ENCODE data around the gene PTPN14. TPM values are rescaled to one million over a fixed set of nuclear protein-coding genes. Genes with fewer than 3 reads are reported as not detected.

Gene PTPN14
- total and polyA plus RNA-seq, 2 of the 4 experiments (the other 2 are of a cell fraction) = 21.5 to 31.7 TPM

DNA sequence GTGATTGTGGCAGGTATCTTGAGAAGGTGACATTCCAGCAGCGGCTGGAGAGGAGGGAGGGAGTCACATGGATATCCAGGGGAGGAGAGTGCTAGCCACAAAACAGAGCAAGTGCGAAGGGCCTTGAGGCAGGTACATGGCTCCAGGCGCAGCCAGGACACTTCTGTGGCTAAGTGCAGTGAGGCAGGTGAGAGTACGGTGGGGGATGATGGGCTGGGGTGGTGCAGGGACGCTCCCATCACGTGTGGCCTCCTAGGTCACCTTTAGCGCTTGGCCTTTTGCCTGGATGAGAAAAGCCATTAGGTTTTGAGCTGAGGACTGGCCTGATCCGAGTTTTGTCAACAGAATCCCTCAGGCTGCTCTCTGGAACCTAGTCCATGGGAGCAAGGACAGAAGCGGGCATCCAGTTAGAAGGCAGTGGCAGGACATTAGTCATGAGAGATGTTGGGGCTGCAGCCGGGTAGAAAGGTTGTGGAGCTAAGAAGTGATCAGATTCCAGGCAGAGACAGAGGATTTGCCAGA is 238.8 kb downstream of the PTPN14 start:
- Histone ChIP-seq H3K56ac (ENCODE audit: extremely low read depth, insufficient read depth, low read length) (no peak overlapping the region), H3K27ac (ENCODE audit: insufficient read depth, low read length) (no peak overlapping the region), H2BK5ac (ENCODE audit: low read depth, low read length, poor library complexity, severe bottlenecking) (no peak overlapping the region), H2BK120ac (ENCODE audit: low read depth, low read length) (no peak overlapping the region), H3K4me1 (ENCODE audit: control insufficient read depth, insufficient read depth, low read length) (peaks cover 2% of the 10 kb centered on the region; the same call in 1 of the 2 replicates), H2BK20ac (ENCODE audit: low read depth, low read length) (no peak overlapping the region), H2BK15ac (ENCODE audit: low read depth, low read length) (no peak overlapping the region), H2AK9ac (replicated peaks; ENCODE audit: low read depth, low read length, poor library complexity) (no peak overlapping the region), H3K14ac (replicated peaks; ENCODE audit: low read depth, low read length) (no peak overlapping the region), H3K36me3 (ENCODE audit: control insufficient read depth, insufficient read depth, low read length) (no peaks in the 10 kb centered on the region; the same call in 1 of the 2 replicates), H3K4me2 (ENCODE audit: low read depth, low read length) (no peak overlapping the region), H4K20me1 (ENCODE audit: insufficient read depth, low read length) (0 out of 2 replicates have a peak, but pooled peaks cover 4% of the 10 kb centered on the region), H3K18ac (ENCODE audit: low read depth, low read length) (no peak overlapping the region), H3K4me3 (ENCODE audit: insufficient read depth, low read depth, low read length) (no peak overlapping the region), H2AK5ac (ENCODE audit: low read depth, low read length) (no peak overlapping the region), H3K79me1 (ENCODE audit: low read depth in 1 of 2, low read length in 2 of 2) (peaks cover 0 to 3% of the 10 kb centered on the region in 2 experiments; a peak in 3 of 4 replicates), H2AFZ (replicated peaks; ENCODE audit: low read length, poor library complexity) (no peak overlapping the region), H3K9me1 (ENCODE audit: insufficient read depth, low read length) (peaks cover 5% of the 10 kb centered on the region; the same call in 1 of the 2 replicates), H3K27me3 (ENCODE audit: control insufficient read depth, insufficient read depth, low read length) (no peaks in the 10 kb centered on the region), H3K9ac (ENCODE audit: low read depth, low read length) (no peak overlapping the region), H4K91ac (ENCODE audit: insufficient read depth, low read depth, low read length) (no peak overlapping the region), H3K23ac (ENCODE audit: low read depth, low read length) (no peak overlapping the region), H3K4ac (ENCODE audit: low read depth, low read length) (no peak overlapping the region), H4K8ac (ENCODE audit: low read depth in 2 of 2, low read length in 2 of 2) (no peak overlapping the region), H3K9me3 (ENCODE audit: control insufficient read depth, insufficient read depth, low read length) (no peaks in the 10 kb centered on the region), H4K5ac (ENCODE audit: low read depth, low read length) (no peak overlapping the region)
- ChIA-PET POLR2A (ENCODE audit: unreplicated experiment) (no interaction called here), CTCF (no interaction called here)
- dilution Hi-C loops (cut with HindIII; ENCODE audit: low sequenced_read_pairs, unreplicated experiment) = no loop called here
- no peak for DNase-seq
- BruUV-seq (replicated peaks) = no TSS peak
- in situ Hi-C loops (cut with MboI; ENCODE audit: low sequenced_read_pairs) = no loop called here
- intact Hi-C loops (cut with micrococcal nuclease) = no loop called here
- WGBS, 2 experiments (ENCODE audit: extremely low coverage in 2 of 2, insufficient read length in 1 of 2) = 83% methylated on average over 8 of the region's 10 CpGs; no CpG with 5 or more reads in 1 of the 2 experiments
- ATAC-seq (ENCODE audit: low read depth) = no peak
- TF ChIP-seq CHD1 (IDR thresholded peaks at IDR 0.05; ENCODE audit: low read depth, low read length) = no peak
- TF ChIP-seq RCOR1 (IDR thresholded peaks at IDR 0.05; ENCODE audit: insufficient replicate concordance, low read length) = no peak
- TF ChIP-seq, protein P1, sequence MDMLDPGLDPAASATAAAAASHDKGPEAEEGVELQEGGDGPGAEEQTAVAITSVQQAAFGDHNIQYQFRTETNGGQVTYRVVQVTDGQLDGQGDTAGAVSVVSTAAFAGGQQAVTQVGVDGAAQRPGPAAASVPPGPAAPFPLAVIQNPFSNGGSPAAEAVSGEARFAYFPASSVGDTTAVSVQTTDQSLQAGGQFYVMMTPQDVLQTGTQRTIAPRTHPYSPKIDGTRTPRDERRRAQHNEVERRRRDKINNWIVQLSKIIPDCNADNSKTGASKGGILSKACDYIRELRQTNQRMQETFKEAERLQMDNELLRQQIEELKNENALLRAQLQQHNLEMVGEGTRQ (IDR thresholded peaks at IDR 0.05; ENCODE audit: low read depth, low read length) = no peak
- no peak for TF ChIP-seq FOS (IDR thresholded peaks at IDR 0.05; ENCODE audit: low read depth, low read length)
- no peak for TF ChIP-seq RFX5 (IDR thresholded peaks at IDR 0.05; ENCODE audit: low read depth, low read length)
- no peak for TF ChIP-seq MAFK (IDR thresholded peaks at IDR 0.05; ENCODE audit: low read depth, low read length)
- TF ChIP-seq, protein P2, sequence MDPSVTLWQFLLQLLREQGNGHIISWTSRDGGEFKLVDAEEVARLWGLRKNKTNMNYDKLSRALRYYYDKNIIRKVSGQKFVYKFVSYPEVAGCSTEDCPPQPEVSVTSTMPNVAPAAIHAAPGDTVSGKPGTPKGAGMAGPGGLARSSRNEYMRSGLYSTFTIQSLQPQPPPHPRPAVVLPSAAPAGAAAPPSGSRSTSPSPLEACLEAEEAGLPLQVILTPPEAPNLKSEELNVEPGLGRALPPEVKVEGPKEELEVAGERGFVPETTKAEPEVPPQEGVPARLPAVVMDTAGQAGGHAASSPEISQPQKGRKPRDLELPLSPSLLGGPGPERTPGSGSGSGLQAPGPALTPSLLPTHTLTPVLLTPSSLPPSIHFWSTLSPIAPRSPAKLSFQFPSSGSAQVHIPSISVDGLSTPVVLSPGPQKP (IDR thresholded peaks at IDR 0.05; ENCODE audit: borderline replicate concordance, low read depth, low read length) = no peak

Measured in IMR-90 (cell line).